Heart right ventricle (tissue), 16 donors: ENCODE data around the gene C11orf52. TPM values are rescaled to one million over a fixed set of nuclear protein-coding genes. Genes with fewer than 3 reads are reported as not detected.

Experiments used
- ATAC-seq, 8 donors: fragments of 200-7000 bp; cut with Tn5 transposase; one replicate each; pipeline ENCODE4 v1.9.1; 2020; ENCODE audit warnings: mild to moderate bottlenecking in 8 of 8, moderate library complexity in 8 of 8, moderate number of reproducible peaks in 1 of 8
- DNase-seq, 2 donors: peaks; one replicate each; pipeline ENCODE4 v3.0.0-alpha.2; 2020
- H3K27ac ChIP-seq, 10 donors: fragments of 200-600 bp; sonication (generic) in 2 of 10; one replicate each; pipeline versions ENCODE4 v1.5.0 to v1.8.0; 2020 to 2022; ENCODE audit warnings: mild to moderate bottlenecking in 3 of 10
- H3K27me3 ChIP-seq, 7 donors: fragments of 200-600 bp; one replicate each; pipeline ENCODE4 v1.8.0; 2021 to 2022; ENCODE audit warnings: mild to moderate bottlenecking in 2 of 7
- H3K36me3 ChIP-seq, 9 donors: fragments of 200-600 bp; sonication (generic) in 1 of 9; one replicate each; pipeline versions ENCODE4 v1.5.0 to v1.8.0; 2020 to 2022; ENCODE audit warnings: mild to moderate bottlenecking in 2 of 9
- H3K4me1 ChIP-seq, 9 donors: fragments of 200-600 bp; sonication (generic) in 1 of 9; one replicate each; pipeline versions ENCODE4 v1.5.0 to v1.8.0; 2020 to 2022; ENCODE audit warnings: mild to moderate bottlenecking in 4 of 9
- H3K4me3 ChIP-seq, 10 donors: fragments of 200-600 bp; sonication (generic) in 2 of 10; one replicate each; pipeline versions ENCODE4 v1.5.0 to v1.8.0; 2020 to 2022; ENCODE audit warnings: mild to moderate bottlenecking in 7 of 10, moderate library complexity in 2 of 10
- H3K9me3 ChIP-seq, 11 donors: fragments of 200-600 bp in 10 of 11; sonication (generic) in 2 of 11; one replicate each; pipeline versions ENCODE4 v1.5.0 to v1.8.0; 2013 to 2022; ENCODE audit warnings: mild to moderate bottlenecking in 2 of 11, control low read depth in 1 of 11, moderate library complexity in 1 of 11
- CTCF ChIP-seq, 9 donors: fragments of 200-600 bp; sonication (generic) in 2 of 9; IDR thresholded peaks; one replicate each; pipeline versions ENCODE4 v1.5.0 to v1.8.0; 2021 to 2022; ENCODE audit warnings: antibody characterized with exemption in 9 of 9, mild to moderate bottlenecking in 5 of 9, moderate library complexity in 1 of 9
- WGBS, 2 donors: extraction: QIAGEN DNeasy Blood & Tissue Kit; methylation state at CpG; one replicate each; pipeline ENCODE4 v1.1.7; 2013; ENCODE audit warnings: inconsistent platforms in 1 of 2; 5-methylcytosine and 5-hydroxymethylcytosine counted together
- intact Hi-C, 10 donors: fragments of 100-400 bp; cut with DNase I; formaldehyde crosslinking; loops; one replicate each; pipeline versions ENCODE4 v1.11.1 to v1.14.2; 2022
- polyA plus RNA-seq, 2 donors: library from polyadenylated mRNA; stranded (reverse); fragments of 200-250 nt; gene quantifications; one replicate each; pipeline ENCODE4 v1.2.3, GENCODE V29; 2013
- total RNA-seq, 10 donors: library from RNA; stranded (reverse); fragmentation: NEBNext Ultra II Directional in 3 of 10; extraction: Animal tissue kit (Norgen Biotek cat#: 25700) in 3 of 10; gene quantifications; one replicate each; pipeline versions ENCODE4 v1.2.1 to v1.2.4, GENCODE V29; 2021 to 2023
- donor health status: Arrhythmogenic right ventricular cardiomyopathy.
- donor health status: ischemic (EF 13 %, LVEDD 7.1; RV severe dilation, severe dysfunction).
- donor health status: healthy with polysubstance abuse.
- donor health status: DM: no; HTN: yes; CAD: no.
- donor health status: DM: no; HTN: no; CAD: no.
- donor health status: ischemic (EF 25% LVEDD 6.9; RV normal size, moderate dysfunction).
- donor health status: ischemic (EF 25% LVEDD 5.7; RV mildly dilated, moderate dysfunction).
- donor health status: healthy.
- donor health status: DM: yes; HTN: yes; CAD: no.
- donor health status: Ischemic cardiomyopathy.
- donor health status: ischemic (EF 35%, LVEDD 5.7; RV mildly dilated, moderate dysfunction).
- donor health status: nonischemic (EF 11% LVEDD 7.7; RV severe dilation, severe dysfunction).
- donor health status: DM: yes; HTN: yes; CAD: no.
- donor health status: PGD.
- donor health status: ischemic (EF 29% LVEDD 5.4; RV normal size, mild dysfunction).
- donor health status: nonischemic (EF 23%, LVEDD 6.1; RV moderate dilation, normal function).

The C11orf52 gene
- total and polyA plus RNA-seq, 12 donors, result 0.48 to 4.1 (median 2.1) TPM

- 55 to 59% methylated on average over 4 of the region's 4 CpGs for WGBS, 2 donors
- intact Hi-C loops, result loop anchor here in 6 of 10 donors (5.0 to 10.0 kb wide), 3 partner anchors 37 to 149 kb away; partner anchors contain the start of genes SDHD (in 2 of the 6) and TIMM8B (in 2 of the 6)
Measured at GRCh38 chr11:111935317-111936039, 16.8 kb downstream of the C11orf52 start.

GRCh38 chr11:111936040-111936540, 17.4 kb downstream of the C11orf52 start:
- no peak for TF ChIP-seq CTCF (IDR thresholded peaks at IDR 0.05)
- no peak for DNase-seq
- Histone ChIP-seq H3K4me1 (peaks cover 2 to 62% (median 44%) of the 10 kb centered on the region in 9 donors), H3K4me3 (peak overlapping the region in 8 of 10 donors; percentile 58 to 77 (median 70)), H3K27me3 (no peaks in the 10 kb centered on the region), H3K27ac (peak overlapping the region in 9 of 10 donors; percentile 68 to 85 (median 79)), H3K36me3 (no peaks in the 10 kb centered on the region), H3K9me3 (no peaks in the 10 kb centered on the region)
- ATAC-seq, result no peak
- 32 to 34% methylated on average over 3 of the region's 3 CpGs for WGBS, 2 donors
- intact Hi-C loops, result loop anchor here in 6 of 10 donors (5.0 to 10.0 kb wide), 3 partner anchors 36 to 149 kb away; partner anchors contain the start of genes SDHD (in 2 of the 6) and TIMM8B (in 2 of the 6)

More at GRCh38 chr11:111935317-111936039, 16.8 kb downstream of the C11orf52 start:
- TF ChIP-seq CTCF (IDR thresholded peaks at IDR 0.05), result no peak
- no peak for DNase-seq
- no peaks in the 10 kb centered on the region for H3K9me3 ChIP-seq
- no peak overlapping the region for H3K4me3 ChIP-seq
- H3K27me3 ChIP-seq, result no peaks in the 10 kb centered on the region
- ATAC-seq, result no peak
- no peaks in the 10 kb centered on the region for H3K36me3 ChIP-seq
- peak overlapping the region in 9 of 10 donors; percentile 58 to 84 (median 73) for H3K27ac ChIP-seq
- peaks cover 2 to 61% (median 42%) of the 10 kb centered on the region in 9 donors for H3K4me1 ChIP-seq

- intact Hi-C loops, result loop anchor here in 6 of 10 donors (5.0 to 10.0 kb wide), 3 partner anchors 35 to 147 kb away; partner anchors contain the start of genes SDHD (in 2 of the 6) and TIMM8B (in 2 of the 6)
- H3K27ac ChIP-seq, result peak overlapping the region; percentile 48 to 85 (median 76)
- TF ChIP-seq CTCF (IDR thresholded peaks at IDR 0.05), result no peak
- WGBS, 2 donors, result 4 to 6% methylated on average over 9 of the region's 9 CpGs
- DNase-seq (no peak), ATAC-seq (no peak)
- H3K36me3 ChIP-seq, result no peaks in the 10 kb centered on the region
- H3K4me1 ChIP-seq, result peaks cover 2 to 68% (median 42%) of the 10 kb centered on the region in 9 donors
- peak overlapping the region; percentile 5 to 77 (median 68) for H3K4me3 ChIP-seq
- no peaks in the 10 kb centered on the region for H3K9me3 ChIP-seq
- H3K27me3 ChIP-seq, result no peaks in the 10 kb centered on the region
Measured at GRCh38 chr11:111937461-111937769, 18.7 kb downstream of the C11orf52 start.

- intact Hi-C loops, result loop anchor here in 6 of 10 donors (5.0 to 10.0 kb wide), 3 partner anchors 34 to 147 kb away; partner anchors contain the start of genes SDHD (in 2 of the 6) and TIMM8B (in 2 of the 6)
Measured at GRCh38 chr11:111937844-111938243, 19.1 kb downstream of the C11orf52 start.

More at GRCh38 chr11:111937844-111938243, 19.1 kb downstream of the C11orf52 start:
- TF ChIP-seq CTCF (IDR thresholded peaks at IDR 0.05), result no peak
- Histone ChIP-seq H3K27ac (peak overlapping the region in 8 of 10 donors; percentile 68 to 84 (median 76)), H3K27me3 (no peaks in the 10 kb centered on the region), H3K36me3 (no peaks in the 10 kb centered on the region), H3K4me1 (peaks cover 2 to 72% (median 43%) of the 10 kb centered on the region in 9 donors), H3K9me3 (no peaks in the 10 kb centered on the region), H3K4me3 (peak overlapping the region in 9 of 10 donors; percentile 58 to 77 (median 68))
- WGBS, 2 donors, result 57 to 65% methylated on average over 7 of the region's 7 CpGs
- peak in 4 of 8 donors; percentile 11 to 41 (median 22) for ATAC-seq
- no peak for DNase-seq
